ENCODE data around the gene IPO5. TPM values are rescaled to one million over a fixed set of nuclear protein-coding genes. Genes with fewer than 3 reads are reported as not detected.
"Not testable (repeated sequence)": the region's sequence is repeated elsewhere in the genome, so short reads cannot be mapped to it uniquely, and the experiment has no call there.

The IPO5 gene
- total RNA-seq, 1 donor from 2014 or later, result 88.6 TPM

- no peak for TF ChIP-seq CTCF (IDR thresholded peaks at IDR 0.05)
- intact Hi-C loops (cut with DNase I), result no loop called here
- Histone ChIP-seq H3K27me3 (no peaks in the 10 kb centered on the region), H3K4me3 (no peak overlapping the region), H3K4me1 (no peaks in the 10 kb centered on the region), H3K36me3 (no peaks in the 10 kb centered on the region), H3K9me3 (no peaks in the 10 kb centered on the region), H3K27ac (no peak overlapping the region)
- DNase-seq (no peak), ATAC-seq (no peak)
Measured at GRCh38 chr13:97951376-97951775, 2.1 kb upstream of the IPO5 start.

- H3K9me3 ChIP-seq; ATAC-seq; DNase-seq; H3K27ac ChIP-seq; H3K27me3 ChIP-seq; H3K36me3 ChIP-seq; intact Hi-C loops (cut with DNase I); H3K4me1 ChIP-seq; H3K4me3 ChIP-seq: not testable (repeated sequence)
Measured at GRCh38 chr13:97952831-97953230, 644 bp upstream of the IPO5 start.

DNA sequence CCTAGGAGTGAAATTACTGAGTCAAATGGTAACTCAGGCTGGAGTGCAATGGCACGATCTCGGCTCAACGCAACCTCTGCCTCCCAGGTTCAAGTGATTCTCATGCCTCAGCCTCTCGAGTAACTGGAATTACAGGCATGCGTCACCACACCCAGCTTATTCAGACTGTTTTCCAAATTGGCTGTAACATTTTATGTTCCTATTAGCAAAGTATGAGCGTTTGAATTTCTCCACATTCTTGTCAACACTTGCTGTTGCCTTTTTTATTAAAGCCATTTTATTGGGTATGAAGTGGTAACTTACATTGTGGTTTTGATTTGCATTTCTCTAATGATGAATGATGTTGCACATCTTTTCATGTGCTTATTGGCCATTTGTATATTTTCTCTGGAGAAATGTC, 7.9 kb downstream of the IPO5 start:
- ATAC-seq (no peak), DNase-seq (no peak)
- intact Hi-C loops (cut with DNase I), result no loop called here
- Histone ChIP-seq H3K36me3 (no peaks in the 10 kb centered on the region), H3K9me3 (no peaks in the 10 kb centered on the region), H3K27me3 (no peaks in the 10 kb centered on the region), H3K4me1 (no peaks in the 10 kb centered on the region), H3K4me3 (no peak overlapping the region), H3K27ac (no peak overlapping the region)
- TF ChIP-seq CTCF (IDR thresholded peaks at IDR 0.05), result no peak

GRCh38 chr13:97962887-97963286, 9.4 kb downstream of the IPO5 start:
- ATAC-seq (no peak), DNase-seq (no peak)
- intact Hi-C loops (cut with DNase I), result no loop called here
- H3K9me3 ChIP-seq, result no peaks in the 10 kb centered on the region
- H3K4me3 ChIP-seq, result no peak overlapping the region
- H3K36me3 ChIP-seq, result no peaks in the 10 kb centered on the region
- H3K4me1 ChIP-seq, result no peaks in the 10 kb centered on the region
- TF ChIP-seq CTCF (IDR thresholded peaks at IDR 0.05), result no peak
- no peak overlapping the region for H3K27ac ChIP-seq
- H3K27me3 ChIP-seq, result no peaks in the 10 kb centered on the region

GRCh38 chr13:97967226-97967625, 13.8 kb downstream of the IPO5 start:
- no peak overlapping the region for H3K4me3 ChIP-seq
- no peaks in the 10 kb centered on the region for H3K27me3 ChIP-seq
- ATAC-seq, result no peak
- no peaks in the 10 kb centered on the region for H3K4me1 ChIP-seq
- TF ChIP-seq CTCF (IDR thresholded peaks at IDR 0.05), result no peak
- DNase-seq, result no peak
- no peaks in the 10 kb centered on the region for H3K36me3 ChIP-seq
- no peak overlapping the region for H3K27ac ChIP-seq
- intact Hi-C loops (cut with DNase I), result no loop called here
- H3K9me3 ChIP-seq, result no peaks in the 10 kb centered on the region

GRCh38 chr13:97967948-97968347, 14.5 kb downstream of the IPO5 start:
- Histone ChIP-seq H3K36me3 (no peaks in the 10 kb centered on the region), H3K4me1 (no peaks in the 10 kb centered on the region), H3K9me3 (no peaks in the 10 kb centered on the region), H3K27ac (no peak overlapping the region), H3K27me3 (no peaks in the 10 kb centered on the region), H3K4me3 (no peak overlapping the region)
- intact Hi-C loops (cut with DNase I), result no loop called here
- DNase-seq, result no peak
- no peak for ATAC-seq
- no peak for TF ChIP-seq CTCF (IDR thresholded peaks at IDR 0.05)

Data from upper lobe of right lung (tissue), 1 donor.